Inflammatory macrophage (primary cell): ENCODE results near the gene GNPDA2.
A peak's percentile ranks its signal among the peaks of the same experiment; 100 is the strongest.

Source experiments
- DNase-seq, 2 donors: peaks; one replicate each; pipeline ENCODE4 v3.0.0-alpha.2; 2020 to 2022

GNPDA2 gene

GRCh38 chr4:44678094-44679041, 48.0 kb downstream of the GNPDA2 start, which contains the start of gene GUF1:
GUF1 (plus strand) TSS chr4:44678420; CDS start chr4:44678623, 203 bp downstream.
- peak; percentile 92 to 94 for DNase-seq

- DNase-seq: no peak
These were observed 51.0 kb downstream of the GNPDA2 start for GRCh38 chr4:44675366-44675765.

- DNase-seq: no peak
These were observed 51.9 kb downstream of the GNPDA2 start for GRCh38 chr4:44674471-44674870.

- no peak for DNase-seq
These were observed 54.7 kb downstream of the GNPDA2 start for GRCh38 chr4:44671636-44672035.

GRCh38 chr4:44670506-44671199, 55.7 kb downstream of the GNPDA2 start:
- DNase-seq: no peak

GRCh38 chr4:44668526-44668925, 57.8 kb downstream of the GNPDA2 start:
- DNase-seq: no peak

GRCh38 chr4:44663539-44664263, 62.7 kb downstream of the GNPDA2 start:
- DNase-seq: no peak

GRCh38 chr4:44662623-44663005, 63.7 kb downstream of the GNPDA2 start:
- peak; percentile 52 to 54 for DNase-seq

GRCh38 chr4:44661940-44662622, 64.3 kb downstream of the GNPDA2 start:
- no peak for DNase-seq

GRCh38 chr4:44660396-44660795, 66.0 kb downstream of the GNPDA2 start:
- DNase-seq: no peak

- no peak for DNase-seq
These were observed 74.4 kb downstream of the GNPDA2 start for GRCh38 chr4:44652002-44652401.
